HG02642 (cell line): Measurements from ENCODE around the gene GABRB3.

Experiments used
- ATAC-seq: cut with Tn5 transposase; IDR thresholded peaks from one replicate; pipeline ENCODE4 v1.9.1; 2021; ENCODE audit warnings: mild to moderate bottlenecking; ENCODE audit not compliant: unreplicated experiment, poor library complexity

GABRB3 gene

DNA sequence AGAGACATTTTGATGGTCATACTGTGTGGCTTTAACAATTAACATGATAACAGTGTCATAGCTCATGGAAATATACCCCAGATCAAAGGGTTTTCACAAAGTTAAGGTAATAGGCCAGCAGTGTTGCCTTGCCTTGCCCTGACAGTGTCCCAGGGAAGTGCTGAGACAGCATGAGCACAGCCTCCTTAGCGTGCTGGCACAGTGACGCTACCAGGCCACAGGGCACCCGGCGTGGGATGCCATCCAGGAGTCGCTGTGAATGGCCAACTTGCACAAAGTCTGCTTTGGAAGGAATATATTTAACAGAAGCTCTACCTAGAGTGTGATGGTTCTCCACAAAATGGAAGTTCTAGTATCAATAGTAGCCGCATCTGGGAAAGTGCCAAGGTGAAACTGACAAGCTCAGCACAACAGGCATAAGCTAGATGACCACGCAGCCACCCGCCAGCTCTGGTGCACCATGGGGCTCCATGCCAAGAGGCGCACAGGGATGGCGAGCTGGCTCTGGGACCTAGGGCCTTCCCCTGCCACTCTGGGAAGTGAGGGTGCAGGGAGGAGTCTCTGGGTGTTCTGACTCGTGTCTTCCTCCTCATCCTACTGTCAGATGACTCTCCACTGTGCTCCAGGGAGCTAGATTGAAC is 86.2 kb downstream of the GABRB3 start:
- ATAC-seq = no peak

DNA sequence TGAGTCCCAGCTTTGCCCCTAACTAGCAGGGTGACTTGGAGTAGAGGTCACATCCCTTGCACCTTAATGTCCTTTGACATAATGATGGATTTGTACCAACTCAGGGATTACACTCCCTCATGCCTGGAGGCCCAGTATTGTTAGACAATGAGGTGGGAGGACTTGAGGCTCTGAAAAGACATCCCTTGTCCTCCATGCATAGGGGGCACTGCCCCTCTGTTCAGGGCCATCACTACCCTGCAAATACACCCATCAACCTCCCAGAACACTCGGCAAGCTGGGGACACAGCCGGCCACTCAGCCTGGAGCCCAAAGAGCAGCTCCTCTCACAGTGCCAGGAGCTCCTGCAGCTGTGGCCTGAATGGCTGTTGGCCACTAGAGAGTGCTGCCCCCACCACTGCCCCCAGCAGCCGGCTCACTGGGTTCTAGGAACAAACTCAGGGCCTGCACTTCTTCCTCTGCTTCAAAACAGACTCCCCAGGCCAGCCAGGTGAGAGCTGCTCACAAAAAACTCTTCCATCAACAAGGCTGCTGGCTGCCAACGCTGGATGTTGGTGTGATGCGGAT is 90.2 kb downstream of the GABRB3 start:
- ATAC-seq = no peak

DNA sequence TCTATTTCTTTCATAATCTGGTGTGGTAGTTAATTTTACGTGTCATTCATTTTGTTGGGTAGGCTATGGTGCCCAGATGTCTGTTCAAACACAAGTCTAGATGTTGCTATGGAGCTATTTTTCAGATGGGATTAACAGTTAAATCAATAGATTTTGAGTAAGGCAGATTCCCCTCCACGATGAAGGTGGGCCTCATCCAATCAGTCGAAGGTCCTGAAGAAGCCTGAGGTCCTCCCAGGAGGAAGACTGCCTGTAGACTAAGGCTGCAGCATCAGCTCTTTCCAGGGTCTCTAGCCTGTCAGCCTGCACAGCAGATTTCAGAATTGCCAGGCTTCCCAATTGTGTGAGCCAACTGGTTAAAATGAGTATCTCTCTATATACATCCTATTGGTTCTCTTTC is 92.9 kb downstream of the GABRB3 start:
- ATAC-seq = no peak

DNA sequence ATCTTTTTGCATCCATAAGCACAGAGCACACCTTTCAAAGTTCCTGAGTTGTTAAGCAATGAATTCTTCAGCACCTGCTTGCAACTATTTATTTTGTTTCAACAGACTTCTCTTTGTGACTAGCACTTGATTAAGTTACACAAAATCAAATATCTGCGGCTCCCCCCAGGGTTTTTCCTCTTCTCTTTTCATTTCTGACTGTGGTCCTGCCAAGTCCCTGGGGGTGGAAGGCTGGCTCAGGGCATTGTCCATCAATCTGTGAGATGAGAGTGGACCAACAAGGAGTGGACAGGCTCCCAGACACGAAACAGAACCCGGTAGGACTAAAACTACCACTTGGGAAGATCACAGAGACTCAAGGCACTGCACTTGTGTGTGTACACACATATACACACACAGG is 96.8 kb downstream of the GABRB3 start:
- ATAC-seq = no peak

DNA sequence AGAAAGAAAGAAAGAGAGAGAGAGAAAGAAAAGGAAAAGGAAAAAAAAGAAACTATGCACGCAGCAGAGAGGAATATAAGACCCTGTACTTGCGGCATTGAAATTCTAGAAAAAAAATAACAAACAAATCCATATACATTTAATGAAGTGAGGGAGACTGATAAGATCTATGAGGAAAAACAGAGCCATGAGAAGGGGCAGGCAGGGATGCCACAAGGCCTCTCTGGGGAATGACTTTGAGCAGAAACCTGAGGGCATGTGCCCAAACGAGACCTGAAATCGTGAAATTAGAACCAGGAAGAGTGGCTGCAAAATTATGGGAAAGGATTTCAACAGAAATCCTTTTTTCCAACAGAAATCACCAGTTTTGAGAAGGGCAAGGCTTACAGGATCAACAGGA is 98.4 kb downstream of the GABRB3 start:
- ATAC-seq = no peak

DNA sequence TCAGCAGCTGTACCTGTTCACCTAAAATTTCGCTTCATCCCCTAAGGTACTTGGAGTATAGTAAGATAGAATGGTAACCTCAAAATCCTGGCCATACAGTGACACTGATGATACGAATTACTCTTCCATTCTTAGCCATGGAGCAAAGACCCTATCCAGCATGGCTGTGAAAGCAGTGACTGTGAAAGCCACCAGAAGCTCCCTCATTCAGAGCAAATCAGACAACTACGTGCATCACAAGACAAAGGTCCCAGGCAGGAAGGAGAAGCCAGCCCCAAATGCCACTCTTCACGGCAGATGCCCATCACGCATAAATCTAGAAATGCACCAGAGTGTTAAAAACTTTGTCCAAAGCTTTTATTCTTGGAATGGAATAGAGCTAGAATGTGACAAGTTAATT is 99.4 kb downstream of the GABRB3 start:
- no peak for ATAC-seq

DNA sequence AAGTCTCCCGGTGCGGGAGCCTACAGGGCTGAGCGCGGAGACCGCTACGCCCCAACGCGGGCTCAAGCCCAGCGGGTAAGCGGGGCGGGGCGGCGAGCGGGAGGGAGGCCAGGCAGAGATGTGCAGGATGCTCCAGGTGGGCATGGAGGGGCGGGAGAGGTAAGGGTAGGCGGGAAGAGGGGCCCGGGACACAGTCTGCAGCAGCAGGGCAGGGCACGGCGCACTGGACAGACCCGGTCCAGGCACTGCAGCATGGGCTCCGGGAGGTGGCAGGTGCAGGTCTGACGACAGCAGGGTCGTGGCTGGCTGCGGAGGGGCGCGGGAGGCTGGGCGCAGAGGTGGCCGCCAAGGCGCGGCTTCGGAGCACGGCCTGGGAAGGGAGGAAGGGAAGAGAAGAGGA is 102.8 kb downstream of the GABRB3 start:
- ATAC-seq = no peak

DNA sequence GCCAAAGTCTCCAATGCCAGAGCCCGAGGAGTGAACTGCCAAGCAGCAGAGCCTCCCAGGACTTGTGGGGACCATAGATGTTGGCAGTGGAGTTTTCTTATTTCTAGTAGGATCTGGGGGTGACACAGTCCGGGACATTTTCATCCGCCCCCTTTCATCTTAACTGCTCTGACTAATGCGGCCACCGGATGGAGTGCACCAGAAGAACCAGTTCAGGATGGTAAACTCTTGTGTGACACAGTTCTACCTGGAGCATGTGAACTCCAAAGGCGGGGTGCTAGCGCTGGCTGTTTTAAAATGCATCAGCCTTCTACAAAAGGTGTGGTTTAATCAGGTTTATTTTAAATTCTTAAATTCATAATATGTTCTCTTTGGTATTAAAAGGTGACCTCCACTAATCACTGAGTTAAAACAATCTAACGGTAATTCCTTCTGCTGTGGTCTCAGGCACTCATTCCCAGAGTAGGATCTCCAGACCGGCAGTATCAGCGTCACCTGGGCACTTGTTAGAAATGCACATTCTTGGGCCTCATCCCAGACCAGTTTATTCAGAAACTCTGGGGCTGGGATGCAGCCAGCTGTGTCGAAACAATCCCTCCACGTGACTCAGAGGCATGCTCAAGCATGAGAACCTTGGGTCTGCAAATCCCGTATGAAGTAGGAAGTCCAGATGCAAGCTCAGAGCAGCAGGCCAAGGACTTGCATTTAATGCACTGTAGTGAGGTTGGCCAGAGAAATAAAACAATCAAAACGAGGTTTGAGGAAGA is 105.5 kb downstream of the GABRB3 start:
- ATAC-seq = no peak

DNA sequence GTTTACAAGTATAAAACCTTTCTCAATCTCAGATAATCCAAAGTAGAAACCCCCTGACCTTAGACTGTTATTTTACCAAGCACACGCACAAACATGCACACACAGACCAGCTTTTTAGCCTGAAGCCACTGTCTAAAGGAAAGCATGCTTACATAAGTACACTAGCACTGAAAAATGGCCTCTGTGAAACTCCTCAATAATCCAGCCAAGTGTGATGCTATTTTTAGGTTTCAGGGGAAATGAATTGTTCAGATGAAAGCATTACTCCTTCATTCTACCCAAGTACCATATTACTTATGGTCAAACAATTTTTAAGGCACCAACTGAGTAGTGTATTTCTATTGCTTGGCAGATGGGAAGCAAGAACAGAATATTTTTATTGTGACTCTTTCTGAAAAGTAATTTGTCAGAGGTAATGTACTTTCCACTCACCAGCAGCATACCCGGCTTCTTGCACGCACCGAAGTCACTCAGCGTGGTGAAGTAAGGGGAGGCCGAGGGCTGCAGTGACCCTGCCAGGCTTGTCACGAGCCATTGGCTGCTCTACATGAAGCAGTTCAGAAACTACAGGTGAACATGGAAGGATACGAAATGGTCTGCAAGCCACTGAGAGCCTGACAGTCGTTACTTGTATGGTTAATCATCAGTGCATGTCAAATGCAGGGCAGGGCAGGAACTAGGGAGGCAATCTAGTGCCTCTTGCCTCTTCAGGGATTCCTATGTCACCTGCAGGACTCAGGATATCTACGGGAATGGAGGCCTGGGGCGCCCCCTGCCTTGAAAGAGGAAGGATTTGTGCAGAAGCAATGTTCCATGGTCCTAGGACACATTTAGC is 106.7 kb downstream of the GABRB3 start:
- no peak for ATAC-seq

DNA sequence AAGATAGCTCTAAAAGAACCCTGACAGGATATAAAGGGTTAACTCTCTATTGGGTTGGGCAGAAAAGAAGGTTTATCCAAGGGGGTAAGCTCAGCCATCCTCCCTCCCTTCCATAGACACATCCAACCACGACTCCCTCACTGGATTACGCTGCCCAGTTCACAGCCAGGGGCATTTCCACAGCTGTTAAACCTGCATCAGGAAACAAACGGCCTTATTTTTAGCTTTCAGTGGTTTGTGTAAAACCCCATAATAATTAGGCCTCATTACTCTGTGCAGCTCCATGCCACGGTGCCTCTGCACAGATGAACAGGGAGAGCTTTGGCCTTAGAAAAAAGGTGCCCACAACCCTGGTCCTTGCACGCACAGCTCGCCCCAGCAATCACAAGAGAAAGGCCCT is 110.6 kb downstream of the GABRB3 start:
- no peak for ATAC-seq

DNA sequence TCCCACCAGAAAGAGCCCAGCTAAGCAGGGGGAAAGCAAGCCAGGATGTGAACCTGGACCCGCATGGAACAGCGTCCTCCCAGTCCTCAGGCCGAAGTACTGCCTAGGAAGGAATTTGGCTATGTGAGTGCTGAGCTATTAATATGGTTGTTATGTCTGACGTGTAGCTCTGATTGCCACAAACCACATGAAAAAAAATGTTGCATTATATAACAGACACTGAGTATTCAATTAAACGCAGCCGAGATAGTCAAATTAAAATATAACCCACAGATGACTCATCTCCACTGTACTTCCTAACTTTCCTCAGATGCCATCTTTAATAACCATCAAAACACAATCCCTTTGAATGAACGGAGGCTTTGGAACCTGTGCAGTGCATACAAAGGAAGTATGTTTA is 111.1 kb downstream of the GABRB3 start:
- ATAC-seq = no peak

DNA sequence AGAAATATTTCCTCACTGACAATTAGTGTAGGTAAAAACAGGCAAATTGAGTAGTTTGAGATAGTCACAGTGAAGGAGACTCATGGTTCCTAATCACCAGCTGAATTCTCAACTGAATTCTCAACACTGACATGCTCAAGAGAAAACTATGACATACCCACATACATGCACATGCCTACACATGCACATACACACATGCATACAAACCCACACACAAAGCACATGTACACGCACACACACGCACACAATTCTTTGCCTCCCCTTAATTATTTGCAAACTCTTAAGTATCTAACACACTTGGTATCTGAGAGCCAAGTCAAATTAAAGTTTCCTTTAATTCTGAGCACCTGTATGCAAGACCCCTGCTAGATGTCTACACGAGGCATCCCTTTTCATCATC is 111.8 kb downstream of the GABRB3 start:
- ATAC-seq = no peak

DNA sequence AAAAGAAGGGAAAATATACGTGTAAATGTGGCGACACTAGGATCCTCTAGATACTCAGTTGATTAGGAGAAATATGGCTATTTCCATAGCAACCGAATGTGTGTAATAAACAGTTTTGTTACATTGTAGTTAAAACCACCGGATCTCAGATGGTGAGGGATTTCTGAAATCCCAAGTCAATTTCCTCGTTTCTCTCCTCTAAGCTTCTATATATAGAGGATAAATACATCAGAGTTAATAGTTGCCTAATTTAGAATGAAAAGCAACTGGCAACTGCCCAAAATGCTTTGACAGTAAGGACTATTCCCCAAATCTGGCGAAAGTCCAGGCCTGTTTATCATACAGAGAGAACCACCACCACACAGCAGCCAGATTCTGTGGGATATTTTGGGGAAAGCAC is 112.6 kb downstream of the GABRB3 start:
- no peak for ATAC-seq

DNA sequence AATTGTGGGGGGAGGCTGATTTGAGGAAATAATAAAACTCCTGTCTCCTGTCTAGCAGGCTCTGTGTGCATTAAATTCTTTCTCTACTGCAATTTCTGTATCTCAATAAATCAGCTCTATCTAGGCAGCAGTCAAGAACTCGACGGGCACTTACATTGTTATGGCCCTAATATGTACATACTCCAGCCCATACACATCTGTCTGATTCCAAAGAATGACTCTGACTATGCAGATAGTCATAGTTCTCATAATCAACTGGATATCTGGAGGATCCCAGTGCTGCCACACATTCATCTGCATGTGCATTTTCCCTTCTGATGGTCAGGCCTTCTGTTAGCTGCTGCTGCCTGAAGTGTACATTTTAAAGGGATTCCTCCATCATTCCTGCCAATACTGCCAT is 114.6 kb downstream of the GABRB3 start:
- no peak for ATAC-seq

DNA sequence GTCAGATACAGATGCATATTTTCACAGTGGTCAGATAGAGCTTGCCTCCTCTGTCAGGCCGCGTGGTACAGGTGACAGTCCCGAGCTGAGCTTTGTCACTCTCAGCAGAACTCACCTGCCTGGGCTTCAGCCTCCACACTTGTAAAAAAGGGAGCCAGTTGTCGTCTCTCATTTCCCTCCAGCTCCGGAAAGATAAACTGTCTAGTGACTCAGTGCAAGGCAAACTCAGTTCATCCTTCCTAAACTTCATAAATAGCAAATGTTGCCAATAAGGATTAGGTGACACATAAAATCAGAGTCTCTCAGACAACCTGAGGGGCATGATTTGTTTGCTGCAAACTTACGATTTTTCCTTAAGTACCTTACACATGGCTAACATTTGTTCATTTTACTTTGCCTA is 116.8 kb downstream of the GABRB3 start:
- ATAC-seq = no peak

DNA sequence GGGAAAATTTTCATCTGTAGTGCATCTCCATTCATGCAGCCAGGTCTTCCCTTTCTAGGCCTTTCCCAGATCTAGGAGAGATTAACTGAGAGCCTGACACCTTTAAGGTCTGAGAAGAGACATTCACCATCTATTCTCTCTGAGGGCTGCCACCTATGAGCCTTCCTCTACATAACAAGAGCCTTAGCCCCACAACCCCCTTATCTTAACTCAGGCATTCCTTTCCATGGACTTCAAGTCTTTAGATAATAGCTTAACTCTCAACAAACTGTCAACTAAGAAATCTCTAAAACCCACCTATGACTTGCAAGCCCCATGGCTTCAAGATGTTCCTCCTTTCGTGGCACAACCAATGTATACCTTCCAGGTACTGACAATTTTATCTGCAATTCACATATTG is 121.0 kb downstream of the GABRB3 start:
- no peak for ATAC-seq

DNA sequence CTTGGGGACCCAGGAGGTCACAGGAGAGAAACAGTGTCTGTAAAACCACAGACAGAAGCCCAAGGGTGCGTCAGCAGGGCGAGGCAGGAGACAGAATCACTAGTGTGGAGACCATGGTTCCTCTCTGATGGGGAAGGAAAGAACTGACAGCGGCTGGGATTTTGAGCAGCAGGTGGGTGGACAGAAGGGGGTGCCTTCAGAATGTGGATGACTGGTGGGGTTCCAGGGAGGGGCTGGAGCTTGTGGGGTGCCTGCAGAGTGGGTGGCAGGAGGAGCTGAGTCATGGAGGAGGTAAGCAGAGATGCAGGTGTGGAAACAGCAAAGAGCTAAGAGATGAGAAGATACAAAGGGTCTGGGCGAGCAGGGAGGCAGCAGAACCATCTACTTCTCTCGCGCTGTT is 124.2 kb downstream of the GABRB3 start:
- no peak for ATAC-seq

DNA sequence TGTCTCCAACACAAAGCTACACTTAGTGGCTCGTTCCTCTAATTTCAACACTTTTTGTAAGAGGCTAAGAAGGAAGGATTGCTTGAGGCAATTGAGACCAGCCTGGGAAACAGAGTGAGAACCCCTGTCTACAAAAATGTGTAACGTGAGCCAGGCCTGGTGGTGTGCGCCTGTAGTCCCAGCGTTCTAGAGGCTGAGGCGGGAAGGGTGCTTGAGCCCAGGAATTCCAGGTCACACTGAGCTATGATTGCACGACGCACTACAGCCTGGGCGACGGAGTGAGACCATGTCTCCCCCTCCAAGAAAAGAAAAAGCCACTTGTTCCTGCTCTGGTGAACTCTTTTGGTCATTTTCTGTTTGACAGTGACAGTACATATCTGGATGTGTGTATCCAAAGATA is 127.9 kb downstream of the GABRB3 start:
- ATAC-seq = no peak

DNA sequence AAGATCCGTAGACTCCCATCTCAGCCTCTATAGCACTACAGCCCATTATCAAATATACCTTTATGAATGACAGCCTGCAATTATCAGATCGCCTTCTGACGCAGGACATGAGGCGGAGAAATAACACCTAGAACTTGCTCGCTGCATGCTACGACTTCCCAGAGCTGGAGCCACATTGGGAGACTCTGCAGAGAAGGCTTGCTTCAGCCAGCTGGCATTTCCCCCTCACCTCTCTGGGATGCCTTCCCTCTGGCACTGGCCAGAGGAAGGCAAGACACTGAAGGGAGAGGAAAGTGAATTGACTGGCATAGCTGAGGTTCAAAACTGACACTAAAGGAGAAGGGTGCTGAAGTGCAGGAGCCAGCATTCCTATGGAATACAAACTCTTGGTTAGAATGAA is 131.7 kb downstream of the GABRB3 start:
- no peak for ATAC-seq

DNA sequence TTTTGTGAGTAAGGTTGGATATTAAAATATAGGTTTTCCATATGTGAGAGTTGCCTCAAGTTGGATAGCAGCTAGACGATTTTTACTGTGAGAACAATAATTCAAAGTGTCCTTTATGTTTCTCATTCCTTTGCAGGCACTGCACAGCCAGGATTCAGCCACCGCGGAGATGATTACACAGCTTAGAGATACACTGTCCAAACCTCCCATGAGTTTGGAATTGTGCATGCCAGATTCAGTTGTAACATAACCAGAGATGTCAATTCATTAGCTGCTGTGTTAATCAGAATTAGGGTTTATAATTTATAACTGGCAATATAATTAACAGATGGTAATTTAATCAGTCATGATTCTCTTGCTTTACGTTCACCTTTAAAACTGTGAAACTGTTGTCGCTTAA is 132.3 kb downstream of the GABRB3 start:
- no peak for ATAC-seq

DNA sequence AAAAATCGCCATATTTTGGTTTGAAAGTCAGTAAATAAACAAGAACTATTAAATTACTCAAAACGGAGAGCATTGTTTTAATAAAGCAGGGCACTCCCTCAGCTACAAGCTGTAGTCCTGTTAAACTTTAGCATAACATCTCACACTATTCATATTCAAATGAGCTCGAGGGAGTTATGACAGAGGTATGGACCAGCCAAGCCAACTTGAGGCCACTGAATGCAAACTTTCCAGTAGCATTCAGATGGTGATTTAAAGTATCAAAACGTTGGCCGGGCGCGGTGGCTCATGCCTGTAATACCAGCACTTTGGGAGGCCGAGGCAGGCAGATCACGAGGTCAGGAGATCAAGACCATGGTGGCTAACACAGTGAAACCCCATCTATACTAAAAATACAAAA is 132.9 kb downstream of the GABRB3 start:
- ATAC-seq = no peak
